ENCODE data around the gene TRABD2A.
"Not testable (repeated sequence)": the region's sequence is repeated elsewhere in the genome, so short reads cannot be mapped to it uniquely, and the experiment has no call there.

Gene TRABD2A

DNA sequence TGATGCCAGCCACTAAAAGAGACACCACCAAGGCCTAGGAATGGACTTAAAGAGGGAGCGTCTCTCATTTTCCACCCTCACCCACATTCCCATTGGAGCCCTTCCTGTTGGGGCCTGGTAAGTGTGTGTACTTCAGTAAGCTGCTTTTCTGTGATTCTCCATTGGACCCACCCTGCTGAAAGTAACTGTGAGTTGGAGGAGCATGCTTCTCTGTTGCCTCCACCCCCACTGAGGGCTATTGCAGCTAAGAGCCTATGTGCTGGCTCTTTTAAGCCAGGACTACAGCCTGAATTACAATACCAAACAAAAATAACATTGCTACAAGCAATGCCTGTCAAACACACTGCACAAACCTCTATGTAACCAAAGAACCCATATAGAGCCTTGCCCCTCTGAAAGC is 81.1 kb downstream of the TRABD2A start:
- no peak for DNase-seq
- in situ Hi-C loops (cut with MboI; ENCODE audit: low pct_unique_long_range_greater_than_20kb, low sequenced_read_pairs): no loop called here

DNA sequence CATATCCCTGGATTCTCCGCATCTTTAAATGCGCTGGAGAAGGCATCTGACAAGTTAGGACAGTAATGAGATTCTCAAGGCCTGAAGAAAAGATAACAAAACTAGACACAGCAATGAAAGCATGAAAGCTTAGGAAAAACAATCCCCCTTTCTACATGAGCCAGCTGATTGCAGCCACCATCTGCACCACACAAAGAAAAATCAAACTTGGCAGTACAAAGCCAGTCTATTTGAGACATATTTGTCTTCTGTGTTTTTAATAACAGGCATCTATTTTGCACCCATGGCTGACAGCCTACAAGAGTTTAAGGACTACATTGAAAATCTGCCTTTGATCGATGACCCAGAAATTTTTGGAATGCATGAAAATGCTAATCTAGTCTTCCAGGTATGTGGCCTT is 83.6 kb downstream of the TRABD2A start:
- no peak for DNase-seq
- in situ Hi-C loops (cut with MboI; ENCODE audit: low pct_unique_long_range_greater_than_20kb, low sequenced_read_pairs): no loop called here

DNA sequence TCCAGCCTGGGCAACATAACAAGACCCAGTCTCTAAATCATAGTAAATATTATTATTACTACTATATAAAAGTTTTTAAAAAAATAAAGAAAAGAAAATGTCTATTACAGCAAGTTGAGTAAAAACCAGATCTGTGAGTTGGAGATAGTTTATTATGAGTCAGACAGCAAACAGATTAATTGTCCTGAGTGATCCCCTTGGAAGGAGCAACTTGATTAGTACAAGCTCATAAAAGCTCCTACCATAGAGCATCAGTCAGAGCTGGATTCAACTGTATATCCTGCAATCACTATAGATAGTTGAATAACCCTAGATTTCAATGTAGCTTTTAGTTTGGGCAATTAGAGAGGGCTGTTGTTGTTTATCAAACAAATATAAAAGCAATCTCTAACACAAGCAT is 84.1 kb downstream of the TRABD2A start:
- in situ Hi-C loops (cut with MboI; ENCODE audit: low pct_unique_long_range_greater_than_20kb, low sequenced_read_pairs): no loop called here
- no peak for DNase-seq

DNA sequence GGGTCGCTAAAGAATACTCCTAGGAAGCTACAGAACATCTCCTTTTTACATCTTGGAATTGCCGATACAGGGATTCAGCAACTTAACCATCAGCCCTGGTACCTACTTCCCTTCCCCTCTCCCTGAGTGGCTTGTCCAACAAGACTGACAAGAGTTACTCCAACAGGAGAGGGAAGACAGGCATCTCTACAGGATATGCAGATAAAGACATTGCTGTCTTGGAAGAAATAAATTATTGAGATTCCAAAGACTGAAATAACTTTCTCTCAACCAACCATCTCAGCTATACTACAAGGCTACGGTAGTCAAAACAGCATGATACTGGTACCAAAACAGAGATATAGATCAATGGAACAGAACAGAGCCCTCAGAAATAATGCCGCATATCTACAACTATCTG is 87.2 kb downstream of the TRABD2A start:
- in situ Hi-C loops (cut with MboI; ENCODE audit: low pct_unique_long_range_greater_than_20kb, low sequenced_read_pairs): no loop called here
- no peak for DNase-seq

DNA sequence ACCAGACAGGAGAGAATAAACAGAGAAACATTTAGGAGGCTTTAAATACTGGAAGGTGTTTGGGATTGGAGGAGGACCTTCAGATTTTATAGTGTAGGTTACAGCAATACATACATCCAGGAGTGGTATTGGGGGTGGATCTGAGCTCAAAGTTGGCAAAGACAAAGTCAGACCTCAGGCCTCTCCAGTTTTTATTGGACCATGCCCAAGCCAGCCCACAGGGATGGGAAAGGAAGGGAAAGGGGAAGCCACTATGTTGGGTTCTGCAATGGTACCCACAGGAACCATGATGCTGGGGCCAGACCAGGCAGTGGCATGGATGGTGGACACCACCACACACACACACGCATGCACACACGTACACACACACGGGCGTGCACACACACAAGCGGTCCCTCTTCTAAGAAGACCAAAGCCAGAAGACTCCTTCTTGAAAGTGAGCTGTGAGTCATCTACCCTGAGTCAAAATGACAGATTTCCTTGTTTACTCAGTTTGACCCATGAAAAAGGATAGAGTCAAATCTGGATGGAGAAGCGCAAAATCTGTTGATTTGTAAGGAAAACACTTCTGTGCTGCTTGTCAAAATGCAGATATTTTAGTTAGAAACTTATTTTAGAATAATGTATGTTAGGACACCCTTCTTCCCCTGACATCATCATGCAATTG is 87.9 kb downstream of the TRABD2A start:
- no peak for DNase-seq
- in situ Hi-C loops (cut with MboI; ENCODE audit: low pct_unique_long_range_greater_than_20kb, low sequenced_read_pairs): no loop called here

DNA sequence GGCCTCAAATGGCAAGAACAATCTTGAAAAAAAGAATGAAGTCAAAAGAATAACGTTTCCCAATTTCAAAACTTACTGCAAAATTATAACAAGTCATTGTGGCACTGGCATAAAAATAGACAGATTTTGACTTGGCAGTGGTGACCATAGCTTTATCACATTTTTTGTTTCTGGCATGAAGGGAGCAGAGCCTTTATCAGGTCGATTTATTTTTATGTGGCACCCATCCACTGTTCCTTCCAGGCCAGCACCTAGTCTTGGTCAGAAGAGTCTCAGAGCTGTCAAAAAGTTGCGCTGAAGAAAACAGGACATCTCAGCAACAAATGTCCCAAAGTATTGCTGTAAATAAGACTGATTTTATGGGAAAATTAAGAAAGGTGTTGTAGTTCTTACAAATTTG is 92.4 kb downstream of the TRABD2A start:
- in situ Hi-C loops (cut with MboI; ENCODE audit: low pct_unique_long_range_greater_than_20kb, low sequenced_read_pairs): no loop called here
- DNase-seq: no peak

DNA sequence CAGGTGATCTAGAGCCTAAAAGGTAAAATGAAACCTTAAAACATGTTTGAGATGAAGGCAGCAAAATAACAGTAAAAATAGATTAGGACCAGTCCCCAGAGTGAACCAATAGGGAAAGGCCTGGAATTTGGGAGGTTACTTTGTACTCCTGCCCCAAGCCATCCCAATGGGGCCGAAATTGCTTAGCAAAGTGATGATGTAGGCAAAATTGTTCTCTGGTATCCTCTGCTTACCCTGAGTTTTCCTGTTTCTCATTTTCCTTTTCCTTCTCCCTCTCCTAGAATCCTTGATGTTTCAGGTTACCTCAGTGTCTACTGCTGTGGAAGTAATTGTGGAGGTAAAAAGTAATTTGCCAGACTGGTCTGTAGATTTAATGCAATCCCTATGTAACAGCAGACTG is 92.9 kb downstream of the TRABD2A start:
- in situ Hi-C loops (cut with MboI; ENCODE audit: low pct_unique_long_range_greater_than_20kb, low sequenced_read_pairs): no loop called here

GRCh38 chr2:84786601-84787000 is 94.3 kb downstream of the TRABD2A start:
- in situ Hi-C loops (cut with MboI; ENCODE audit: low pct_unique_long_range_greater_than_20kb, low sequenced_read_pairs): no loop called here
- DNase-seq: no peak

More for the DNA sequence above, 92.9 kb downstream of the TRABD2A start:
- DNase-seq: no peak

GRCh38 chr2:84785950-84786349 is 94.9 kb downstream of the TRABD2A start:
- in situ Hi-C loops (cut with MboI; ENCODE audit: low pct_unique_long_range_greater_than_20kb, low sequenced_read_pairs): no loop called here

DNA sequence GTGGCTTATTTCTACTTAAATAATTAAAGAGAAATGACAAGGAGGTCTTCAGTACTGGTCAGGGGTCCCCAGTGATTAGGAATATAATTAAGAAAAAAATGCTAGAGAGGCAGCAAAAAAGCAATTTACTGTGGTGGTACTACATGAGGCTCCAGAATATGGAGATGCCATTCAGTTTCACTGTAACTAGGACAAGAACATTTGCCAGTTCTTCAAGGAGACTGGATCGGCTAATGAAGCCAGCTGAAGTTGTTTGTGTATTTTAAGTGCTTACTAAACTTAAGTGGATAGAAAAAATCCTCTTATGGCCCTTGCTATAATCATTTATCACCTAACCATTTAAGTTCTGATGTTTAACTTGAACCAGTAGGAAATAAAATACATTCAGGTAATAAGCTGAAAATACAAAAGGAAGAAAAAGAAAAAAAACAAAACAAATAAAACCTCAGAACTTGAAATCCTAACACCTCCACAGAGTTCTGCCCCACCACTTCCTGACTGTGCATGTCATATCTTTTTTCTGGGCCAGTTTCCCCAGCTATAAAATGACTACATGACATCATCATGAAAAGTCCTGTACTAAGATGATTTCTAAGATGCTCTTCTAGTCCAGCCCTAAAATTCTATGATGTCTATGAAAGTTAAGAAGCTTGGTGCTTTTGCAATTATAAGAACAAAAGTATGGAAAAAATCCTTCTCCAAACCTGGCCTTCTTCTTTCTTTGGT is 98.0 kb downstream of the TRABD2A start:
- in situ Hi-C loops (cut with MboI; ENCODE audit: low pct_unique_long_range_greater_than_20kb, low sequenced_read_pairs): no loop called here
- DNase-seq: no peak

More at GRCh38 chr2:84785950-84786349, 94.9 kb downstream of the TRABD2A start:
- no peak for DNase-seq

- no peak for DNase-seq
- in situ Hi-C loops (cut with MboI; ENCODE audit: low pct_unique_long_range_greater_than_20kb, low sequenced_read_pairs): no loop called here
Observed at GRCh38 chr2:84781942-84782716, 98.8 kb downstream of the TRABD2A start.

DNA sequence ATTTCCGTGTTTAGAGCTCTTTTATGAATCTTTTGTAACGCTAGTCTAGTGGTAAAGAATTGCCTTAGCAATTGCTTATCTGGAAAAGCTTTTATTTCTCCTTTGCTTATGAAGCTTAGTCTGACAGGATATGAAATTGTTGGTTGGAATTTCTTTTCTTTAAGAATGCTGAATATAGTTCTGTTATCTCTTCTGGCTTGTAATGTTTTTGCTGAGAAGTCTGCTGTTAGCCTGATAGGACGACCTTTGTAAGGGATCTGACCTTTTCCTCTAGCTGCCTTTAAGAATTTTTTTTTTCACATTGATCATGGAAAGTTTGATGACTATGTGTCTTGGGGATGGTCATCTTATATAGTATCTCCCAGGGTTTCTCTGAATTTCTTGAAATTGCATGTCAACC is 101.1 kb downstream of the TRABD2A start:
- in situ Hi-C loops (cut with MboI; ENCODE audit: low pct_unique_long_range_greater_than_20kb, low sequenced_read_pairs): no loop called here
- no peak for DNase-seq

- no peak for DNase-seq
- in situ Hi-C loops (cut with MboI; ENCODE audit: low pct_unique_long_range_greater_than_20kb, low sequenced_read_pairs): no loop called here
Observed at GRCh38 chr2:84778911-84779690, 101.8 kb downstream of the TRABD2A start.

DNA sequence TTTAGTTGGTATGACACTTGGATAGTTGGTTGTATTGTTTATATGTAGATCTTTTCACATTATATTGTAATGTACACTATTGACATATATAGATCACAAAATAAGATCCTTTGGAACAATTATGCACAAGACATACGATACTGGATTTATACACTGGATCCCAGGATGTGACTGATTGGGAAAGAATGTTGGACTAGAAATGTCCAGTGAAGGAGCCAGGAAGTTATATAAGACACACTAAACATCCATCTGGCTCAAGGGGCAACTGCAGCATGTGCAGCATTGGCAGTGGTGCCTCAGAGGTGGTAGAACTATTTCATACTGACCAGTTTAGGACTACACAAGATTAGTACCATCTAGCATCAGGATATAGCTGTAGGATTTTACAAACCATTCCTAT is 104.9 kb downstream of the TRABD2A start:
- in situ Hi-C loops (cut with MboI; ENCODE audit: low pct_unique_long_range_greater_than_20kb, low sequenced_read_pairs): no loop called here
- no peak for DNase-seq

DNA sequence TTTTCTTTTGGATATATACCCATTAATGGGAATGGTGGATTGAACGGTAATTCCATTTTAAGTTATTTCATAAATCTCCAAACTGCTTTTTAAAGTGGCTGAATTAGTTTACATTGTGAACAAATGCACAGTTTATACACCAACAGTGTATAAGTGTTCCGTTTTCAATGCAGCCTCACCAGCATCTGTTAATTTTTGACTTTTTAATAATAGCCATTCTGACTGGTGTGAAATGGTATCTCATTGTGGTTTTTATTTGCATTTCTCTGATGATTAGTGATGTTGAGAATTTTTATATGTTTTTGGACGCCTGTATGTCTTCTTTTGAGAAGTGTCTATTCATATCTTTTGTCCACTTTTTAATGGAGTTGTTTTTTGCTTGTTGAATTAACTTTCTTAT is 107.3 kb downstream of the TRABD2A start:
- in situ Hi-C loops (cut with MboI; ENCODE audit: low pct_unique_long_range_greater_than_20kb, low sequenced_read_pairs); DNase-seq: not testable (repeated sequence)

All from KBM-7 (cell line).